Measurements from ENCODE around the gene FHDC1.

FHDC1 gene

DNA sequence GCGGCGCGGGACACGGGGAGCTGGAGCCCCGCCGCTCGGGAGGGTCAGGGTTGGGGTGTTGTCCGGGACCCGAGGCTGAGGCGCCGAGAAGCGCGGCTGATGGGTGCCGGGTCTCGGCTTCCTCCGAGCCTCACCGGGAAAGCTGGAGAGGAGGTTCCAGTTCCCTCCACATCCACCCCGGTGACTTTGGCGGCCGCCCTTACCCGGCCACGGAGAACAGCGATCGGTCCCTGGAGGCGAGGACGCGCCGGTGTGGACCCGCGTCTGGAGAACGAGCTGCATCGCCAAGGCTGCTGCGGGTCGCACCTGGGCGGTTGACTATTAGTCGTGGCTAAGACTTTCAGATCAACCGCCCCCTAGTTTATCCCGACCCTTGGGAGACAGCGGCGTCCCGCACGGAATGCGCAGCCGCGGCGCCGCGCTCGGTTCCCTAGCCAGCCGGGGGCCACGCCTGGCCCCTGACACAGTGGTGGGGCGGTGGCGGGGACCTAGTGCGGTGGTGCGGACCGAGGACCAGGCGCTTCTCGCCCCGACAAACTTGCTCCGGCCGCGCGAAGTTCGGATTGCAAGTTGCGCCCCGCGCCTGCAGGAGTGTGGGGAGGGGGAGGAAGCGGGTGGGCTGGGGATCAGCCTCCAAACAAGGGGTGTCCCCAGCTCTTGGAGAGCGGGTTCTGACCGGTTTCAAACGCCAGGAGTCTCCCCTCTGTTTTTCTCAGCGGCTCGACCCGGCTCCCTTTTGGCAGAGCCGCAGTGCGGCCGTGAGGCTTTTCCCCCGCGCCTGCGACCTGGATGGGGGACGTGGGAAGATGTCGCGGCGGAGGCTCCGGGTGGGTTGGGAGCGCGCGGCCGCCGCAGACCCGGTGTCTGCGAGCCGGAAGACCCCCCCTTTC is 568 bp downstream of the FHDC1 start:
- DNase-seq: no peak

DNA sequence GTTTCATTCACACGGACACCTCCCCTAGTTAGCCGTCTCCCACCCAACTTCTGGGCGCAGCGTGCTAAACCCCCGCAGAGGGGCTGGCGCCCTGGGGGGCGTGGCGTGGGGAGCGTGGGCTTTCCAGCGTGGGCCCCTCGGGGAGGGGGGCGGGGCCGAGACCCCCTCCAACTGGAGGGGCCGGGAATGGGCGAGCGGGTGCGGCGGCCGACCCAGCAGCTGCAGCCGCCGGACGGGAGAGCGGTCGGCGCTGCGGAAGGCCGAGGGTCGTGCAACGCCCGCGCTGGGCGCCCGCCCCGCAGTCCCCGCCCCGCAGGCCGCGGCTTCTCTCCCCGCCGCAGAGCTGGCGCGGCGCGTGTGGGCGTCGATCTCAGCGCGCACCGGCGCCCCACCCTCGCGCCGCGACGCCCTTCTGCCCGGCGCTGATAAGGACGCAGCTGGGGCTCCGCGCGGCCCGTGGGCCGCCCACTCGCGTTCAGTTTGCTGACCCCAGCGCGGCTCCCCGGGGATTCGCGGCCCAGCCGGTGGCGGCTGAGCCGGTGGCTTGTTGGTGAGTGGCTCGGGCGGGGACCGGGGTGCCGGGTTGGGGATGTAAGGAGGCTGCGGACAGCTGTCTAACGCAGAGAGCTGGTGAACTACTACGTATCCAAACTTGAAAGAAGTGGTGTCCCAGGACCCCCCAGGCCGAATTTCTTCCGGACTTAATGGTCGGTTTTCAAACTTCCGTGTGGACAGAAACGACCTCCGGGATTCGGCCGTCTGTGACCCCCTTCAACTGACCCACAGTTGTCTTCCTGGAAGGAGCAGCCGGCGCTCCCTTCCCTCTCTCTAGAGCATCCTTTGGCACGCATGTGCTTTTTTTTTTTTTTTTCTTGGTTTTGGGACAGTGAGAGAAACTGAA is 1.5 kb downstream of the FHDC1 start:
- no peak for DNase-seq

DNA sequence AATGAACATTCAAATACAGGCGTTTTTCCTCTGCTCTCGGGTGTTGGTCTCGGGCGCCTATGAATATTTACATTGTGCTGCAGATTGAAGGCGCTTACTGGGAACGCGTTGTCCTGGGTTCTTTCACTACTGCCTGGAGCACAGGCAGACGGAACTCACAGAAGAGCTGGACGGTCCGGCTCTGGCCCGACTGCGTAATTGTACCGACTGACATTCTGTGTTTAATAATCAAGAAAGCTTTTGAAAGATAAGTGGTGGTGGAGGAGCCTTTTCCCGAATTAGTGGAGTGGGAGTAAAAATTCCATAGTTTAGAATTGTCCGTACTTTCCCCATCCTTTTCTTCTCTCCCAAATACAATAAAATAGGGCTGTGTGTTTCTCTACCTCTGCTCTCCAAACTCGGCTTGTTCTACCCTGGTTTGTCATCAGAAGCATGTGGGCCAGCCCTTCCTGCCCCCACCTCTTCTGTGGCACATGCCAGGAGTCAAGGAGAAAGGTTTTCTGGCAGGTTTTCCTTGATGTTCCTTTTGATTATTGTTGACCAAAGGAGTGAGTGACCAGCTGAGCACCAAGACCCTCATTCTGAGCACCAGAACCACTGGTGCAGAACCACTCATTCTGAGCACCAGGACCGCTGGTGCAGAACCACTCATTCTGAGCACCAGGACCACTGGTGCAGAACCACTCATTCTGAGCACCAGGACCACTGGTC is 2.3 kb downstream of the FHDC1 start:
- DNase-seq: no peak

DNA sequence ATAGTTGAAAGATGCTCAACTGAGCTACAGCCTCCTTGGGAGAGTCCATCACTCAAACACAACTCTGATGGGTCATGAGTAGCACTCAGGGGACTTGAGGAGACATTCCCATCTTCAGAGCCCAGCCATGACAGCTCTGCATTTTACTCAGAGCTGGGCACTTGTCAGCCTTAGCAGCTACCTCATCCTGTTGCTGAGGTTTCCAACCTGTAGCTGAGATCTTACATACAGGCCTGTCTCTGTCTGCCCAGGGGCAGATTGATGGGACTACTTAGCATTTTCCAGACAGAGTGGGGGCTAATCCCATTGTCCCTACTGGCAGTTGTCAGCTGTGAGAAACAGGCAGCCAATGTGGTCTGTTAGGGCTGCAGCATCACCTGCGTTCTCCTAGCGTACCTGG is 3.5 kb downstream of the FHDC1 start:
- DNase-seq: no peak

DNA sequence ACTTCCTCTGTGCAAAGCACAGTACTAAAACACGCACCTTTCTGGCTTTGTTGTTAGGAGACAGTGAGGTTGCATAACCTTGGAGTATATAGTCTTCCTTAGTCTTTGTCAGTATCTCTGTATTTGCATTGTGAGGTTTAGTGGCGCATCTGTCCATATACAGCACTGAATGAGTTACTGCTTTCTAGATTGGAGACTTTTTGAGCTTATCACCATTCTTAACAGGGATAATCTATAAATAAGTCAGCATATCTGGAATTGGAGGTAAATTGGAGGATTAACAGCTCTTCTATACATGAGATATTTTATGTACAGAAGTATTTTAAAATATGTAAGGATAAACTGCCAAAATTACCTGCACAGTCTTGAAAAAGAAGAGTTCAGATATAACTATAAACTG is 4.3 kb downstream of the FHDC1 start:
- no peak for DNase-seq

DNA sequence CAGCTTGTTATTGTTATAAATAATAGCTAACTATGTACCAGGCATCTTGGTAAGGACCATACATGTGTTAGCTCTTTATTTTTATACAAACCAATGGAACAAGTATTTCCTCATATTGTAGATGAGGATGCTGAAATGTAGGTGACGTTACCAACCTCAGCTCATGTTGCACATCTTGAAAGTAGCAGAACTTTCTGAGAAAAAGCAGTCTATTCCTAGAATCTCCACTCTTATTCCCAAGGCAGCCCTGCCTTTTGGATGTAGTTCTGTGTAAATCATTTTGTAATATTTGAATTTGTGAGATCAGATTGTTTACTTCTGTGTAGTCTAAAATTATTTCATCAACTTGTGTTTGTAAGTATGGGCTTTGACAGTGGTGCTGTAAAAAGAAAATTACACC is 5.3 kb downstream of the FHDC1 start:
- no peak for DNase-seq

GRCh38 chr4:152942346-152942745 is 6.2 kb downstream of the FHDC1 start:
- no peak for DNase-seq

GRCh38 chr4:152943672-152944071 is 7.5 kb downstream of the FHDC1 start:
- DNase-seq: no peak

DNA sequence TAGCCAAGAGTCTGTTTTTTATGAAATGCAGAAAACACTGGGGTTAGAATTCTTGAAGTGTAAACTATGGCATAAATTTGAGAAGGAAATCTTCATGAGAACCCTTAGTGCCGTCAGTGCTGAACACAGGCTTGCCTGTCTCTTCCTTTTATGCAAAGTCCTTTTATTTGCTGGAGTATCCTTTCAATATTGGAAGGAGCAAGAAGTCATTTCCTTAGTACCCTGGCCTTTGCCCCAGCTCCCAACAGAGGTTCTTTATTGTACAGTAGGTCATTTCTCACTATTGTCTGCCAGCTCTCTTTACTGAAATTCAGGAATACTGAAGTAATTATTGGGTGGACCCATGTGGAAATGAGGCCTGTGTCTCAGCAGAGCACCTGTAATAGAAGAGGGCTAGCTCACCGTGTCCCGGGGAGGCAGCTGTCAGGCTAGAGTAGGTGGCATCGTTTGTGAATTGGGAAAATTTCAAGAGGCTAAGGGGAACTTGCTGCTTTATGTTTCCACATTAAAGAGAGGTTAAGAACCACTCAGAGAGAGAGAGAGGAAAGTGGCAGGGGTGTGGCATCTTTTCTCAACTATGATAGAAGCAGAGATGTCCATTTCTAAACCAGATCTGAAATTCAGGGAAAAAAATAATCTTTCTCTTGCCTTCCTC is 8.7 kb downstream of the FHDC1 start:
- DNase-seq: no peak

DNA sequence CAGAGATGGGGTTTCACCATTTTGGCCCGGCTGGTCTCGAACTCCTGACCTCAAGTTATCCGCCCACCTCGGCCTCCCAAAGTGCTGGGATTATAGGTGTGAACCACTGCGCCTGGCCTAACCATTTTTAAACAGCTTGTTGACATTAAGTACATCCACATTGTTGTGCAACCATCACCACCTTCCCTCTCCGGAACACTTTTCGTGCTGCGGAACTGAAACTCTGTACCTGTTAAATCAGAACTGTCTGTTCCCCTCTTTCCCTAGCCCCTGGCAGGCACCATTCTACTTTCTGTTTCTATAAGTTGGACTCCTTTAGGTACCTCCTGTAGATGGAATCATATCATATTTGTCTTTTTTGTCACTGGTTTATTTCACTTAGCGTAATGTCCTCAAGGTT is 9.5 kb downstream of the FHDC1 start:
- no peak for DNase-seq

DNA sequence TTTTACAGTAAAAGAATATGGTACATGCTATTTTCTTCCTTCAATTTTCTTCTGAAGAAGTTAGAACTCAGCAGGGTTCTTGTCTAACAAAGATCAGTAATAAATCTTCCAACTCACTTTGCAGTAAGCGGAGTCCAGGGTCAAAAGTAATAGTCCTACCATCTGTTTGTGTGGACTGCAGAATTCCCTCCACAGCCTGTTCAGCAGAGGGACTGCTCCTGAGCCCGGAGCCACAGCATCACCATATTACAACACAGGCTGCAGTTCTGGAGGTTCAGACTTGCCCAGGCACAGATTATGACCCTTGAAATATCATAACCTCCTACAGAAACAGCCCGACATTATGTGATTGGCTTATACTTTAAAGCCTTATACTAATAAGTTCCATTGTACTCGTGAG is 10.3 kb downstream of the FHDC1 start:
- DNase-seq: no peak

DNA sequence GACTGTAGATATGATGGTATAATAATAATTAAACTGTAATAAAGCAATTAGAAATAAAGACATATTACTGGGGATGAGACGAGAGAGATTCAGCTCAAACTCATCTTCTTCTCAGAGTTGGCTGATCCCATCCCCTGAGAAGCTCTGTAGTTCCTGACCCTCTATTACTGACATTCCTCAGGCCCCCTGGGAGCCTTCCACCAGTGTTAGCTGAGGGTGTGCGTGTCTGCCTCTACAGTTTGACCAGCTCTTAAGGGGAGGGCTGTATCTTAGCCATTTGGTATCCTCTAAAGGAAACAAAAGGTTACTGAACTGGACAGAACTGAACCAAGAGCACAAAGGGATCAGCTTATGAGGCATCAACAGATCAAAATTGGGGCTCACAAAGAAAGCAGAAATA is 11.2 kb downstream of the FHDC1 start:
- no peak for DNase-seq

- DNase-seq: no peak
Measured at GRCh38 chr4:152949930-152950329, 13.8 kb downstream of the FHDC1 start.

- no peak for DNase-seq
Measured at GRCh38 chr4:152950402-152951274, 14.5 kb downstream of the FHDC1 start.

GRCh38 chr4:152951348-152951747 is 15.2 kb downstream of the FHDC1 start:
- DNase-seq: no peak

DNA sequence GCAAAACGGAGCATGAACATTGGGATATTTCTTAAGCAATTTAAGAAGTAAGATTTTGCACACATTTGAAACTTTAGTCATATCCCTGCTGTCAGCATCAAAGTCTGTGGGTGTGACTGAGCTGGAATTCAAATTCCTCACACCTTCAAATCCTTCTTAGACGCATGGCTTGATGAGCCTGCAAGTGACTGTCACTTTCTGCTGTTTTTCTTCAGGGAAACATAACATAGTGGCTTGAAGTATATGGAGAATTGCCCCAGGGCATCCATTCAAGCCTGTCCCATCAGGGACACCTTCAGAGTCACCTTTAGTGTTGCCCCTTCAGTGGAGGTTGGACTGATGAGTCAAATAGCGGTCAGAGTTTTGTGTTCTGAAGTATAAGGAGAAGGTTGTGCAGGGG is 17.4 kb downstream of the FHDC1 start:
- no peak for DNase-seq

GRCh38 chr4:152954741-152955140 is 18.6 kb downstream of the FHDC1 start:
- no peak for DNase-seq

DNA sequence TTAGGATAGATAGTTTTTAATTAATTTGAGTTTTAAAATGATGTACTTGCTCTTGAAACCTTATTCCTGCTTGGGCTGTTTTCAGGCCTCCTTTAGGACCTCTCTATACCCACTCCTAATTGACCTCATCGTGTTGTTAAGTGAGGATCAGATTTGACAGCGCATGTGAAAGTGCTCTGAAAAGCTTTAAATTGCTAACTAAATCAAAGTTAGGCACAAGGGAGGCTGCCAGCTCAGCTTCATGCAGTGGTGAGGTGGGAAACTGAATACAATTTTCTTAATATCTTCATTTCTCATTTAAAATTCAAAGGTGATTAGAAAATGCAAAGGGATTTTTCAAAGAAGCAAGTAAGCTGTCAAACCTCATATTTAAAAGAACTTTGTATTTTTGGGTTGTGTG is 20.0 kb downstream of the FHDC1 start:
- no peak for DNase-seq

DNA sequence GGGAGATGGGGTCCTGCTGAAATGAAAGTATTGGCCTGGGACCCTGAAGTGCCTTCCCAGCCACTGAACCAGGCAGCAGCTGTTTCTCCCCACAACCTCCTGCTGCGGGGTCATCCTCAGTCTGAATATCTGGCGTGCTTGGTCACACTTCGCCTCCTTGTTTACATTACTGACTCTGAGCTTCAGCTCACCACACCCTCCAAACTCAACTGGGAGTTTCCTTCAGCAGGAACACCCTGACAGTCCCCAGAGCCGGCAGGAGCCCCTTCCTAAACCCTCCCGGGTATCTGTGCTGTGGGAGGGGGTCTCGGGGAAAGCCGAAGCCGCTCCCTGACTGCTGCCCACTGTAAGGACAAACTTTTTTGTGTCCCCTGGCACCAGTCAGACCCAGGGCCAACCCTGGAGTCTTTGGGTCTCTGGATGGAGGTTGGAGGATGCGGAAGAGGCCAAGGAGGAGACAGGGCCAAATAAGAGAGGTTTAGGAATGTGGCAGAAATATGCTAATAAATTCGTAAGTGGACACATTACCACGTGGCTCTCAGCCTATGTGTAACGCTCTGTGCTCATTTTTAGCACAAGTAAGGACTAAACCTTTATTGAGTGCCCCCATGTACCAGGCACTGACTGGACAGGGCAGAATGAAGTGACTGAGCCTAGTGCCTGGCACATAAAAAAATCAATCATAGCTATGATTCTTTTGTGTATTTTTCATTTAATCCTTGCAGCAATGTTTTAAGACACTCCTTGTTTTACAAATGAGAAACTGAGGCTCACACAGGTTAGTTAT is 20.7 kb downstream of the FHDC1 start:
- DNase-seq: no peak

- no peak for DNase-seq
Measured at GRCh38 chr4:152957437-152958171, 21.5 kb downstream of the FHDC1 start.

Data from SHP77 (cell line).